Measurements from ENCODE around the gene C1orf159.

- TF ChIP-seq CTCF (IDR thresholded peaks at IDR 0.05; ENCODE audit: control extremely low read depth in 1 of 3, insufficient read depth in 1 of 3, low read depth in 1 of 3, low read length in 3 of 3) (no peak), ZNF274 (IDR thresholded peaks at IDR 0.05; ENCODE audit: borderline replicate concordance, extremely low read depth, low read length) (no peak), MAX (IDR thresholded peaks at IDR 0.05) (no peak), POLR2AphosphoS5 (IDR thresholded peaks at IDR 0.05; ENCODE audit: low read depth, low read length) (no peak), CREB1 (IDR thresholded peaks at IDR 0.05) (no peak), SUZ12 (IDR thresholded peaks at IDR 0.05; ENCODE audit: low read length) (no peak), CHD1 (IDR thresholded peaks at IDR 0.05; ENCODE audit: low read depth, low read length) (no peak), GTF2F1 (IDR thresholded peaks at IDR 0.05; ENCODE audit: borderline replicate concordance, low read depth, low read length) (no peak), TAF1 (IDR thresholded peaks at IDR 0.05; ENCODE audit: low read depth, low read length) (no peak), POLR2A (IDR thresholded peaks at IDR 0.05; ENCODE audit: control extremely low read depth in 1 of 2, low read depth in 2 of 2, low read length in 2 of 2) (no peak)
Observed at GRCh38 chr1:1124508-1124785, 8.6 kb upstream of the C1orf159 start.

Measured in H1 (cell line).